Psoas muscle (tissue), 8 donors: ENCODE measurements around the gene CSRNP2. TPM values are rescaled to one million over a fixed set of nuclear protein-coding genes. Genes with fewer than 3 reads are reported as not detected.
A peak's percentile ranks its signal among the peaks of the same experiment; 100 is the strongest.

ENCODE experiments used
- ATAC-seq, 4 donors: fragments of 200-7000 bp; cut with Tn5 transposase; one replicate each; pipeline ENCODE4 v1.9.1; 2020; ENCODE audit warnings: moderate library complexity in 3 of 4, mild to moderate bottlenecking in 2 of 4
- DNase-seq, 2 donors: peaks; one replicate each; pipeline ENCODE4 v3.0.0-alpha.2; 2020
- H3K27ac ChIP-seq: fragments of 200-600 bp; one replicate; pipeline ENCODE4 v1.8.0; 2022
- H3K27me3 ChIP-seq, 3 donors: fragments of 200-600 bp in 1 of 3; one replicate each; pipeline versions ENCODE4 v1.6.1 to v1.8.0; 2013 to 2022; ENCODE audit warnings: low read length in 2 of 3, mild to moderate bottlenecking in 2 of 3, moderate library complexity in 1 of 3; ENCODE audit not compliant: insufficient read depth in 3 of 3
- H3K36me3 ChIP-seq, 2 donors: fragments of 200-600 bp in 1 of 2; one replicate each; pipeline versions ENCODE4 v1.6.1 to v1.8.0; 2013 to 2022; ENCODE audit warnings: low read depth in 1 of 2, mild to moderate bottlenecking in 1 of 2, moderate library complexity in 1 of 2; ENCODE audit not compliant: insufficient read depth in 1 of 2
- H3K4me1 ChIP-seq: fragments of 200-600 bp; one replicate; pipeline ENCODE4 v1.8.0; 2022
- H3K4me3 ChIP-seq: fragments of 200-600 bp; one replicate; pipeline ENCODE4 v1.8.0; 2022; ENCODE audit warnings: mild to moderate bottlenecking
- H3K9me3 ChIP-seq: fragments of 200-600 bp; one replicate; pipeline ENCODE4 v1.8.0; 2022
- CTCF ChIP-seq: fragments of 200-600 bp; IDR thresholded peaks from one replicate; pipeline ENCODE4 v1.8.0; 2022; ENCODE audit warnings: antibody characterized with exemption
- WGBS, 3 donors: extraction: QIAGEN DNeasy Blood & Tissue Kit; methylation state at CpG; one replicate each; pipeline versions ENCODE4 v1.1.6 to v1.1.7; 2013; 5-methylcytosine and 5-hydroxymethylcytosine counted together
- intact Hi-C, 2 donors: fragments of 100-400 bp; cut with DNase I; formaldehyde crosslinking; loops; one replicate each; pipeline versions ENCODE4 v1.11.0 to v1.14.2; 2022
- polyA plus RNA-seq, 3 donors: library from polyadenylated mRNA; stranded (reverse); fragments of 200-250 nt; gene quantifications; one replicate each; pipeline ENCODE4 v1.2.3, GENCODE V29; 2013
- total RNA-seq, 4 donors: library from RNA; stranded (reverse); fragmentation: NEBNext Ultra II Directional in 2 of 4; extraction: Animal tissue kit (Norgen Biotek cat#: 25700) in 2 of 4; gene quantifications; one replicate each; pipeline versions ENCODE4 v1.2.1 to v1.2.4, GENCODE V29; 2021 to 2023
- donor health status: healthy with polysubstance abuse.
- donor health status: DM: no; HTN: no; CAD: no; lungs with moderate emphysema.
- donor health status: Bipolar disorder and iron deficiency.
- donor health status: healthy.
- donor health status: DM: yes; HTN: yes; CAD: no.
- donor health status: DM: no; HTN: no; CAD: no.
- donor health status: DM: no; HTN: no; CAD: no.
- donor health status: DM: yes; HTN: yes; CAD: no.

Gene CSRNP2
- total and polyA plus RNA-seq, 7 donors: 9.2 to 50.5 (median 17.9) TPM

- Histone ChIP-seq H3K36me3 (peaks cover 0 to 50% of the 10 kb centered on the region in 2 donors), H3K27ac (no peak overlapping the region), H3K9me3 (no peaks in the 10 kb centered on the region), H3K4me3 (no peak overlapping the region), H3K4me1 (no peaks in the 10 kb centered on the region), H3K27me3 (no peaks in the 10 kb centered on the region)
- no peak for DNase-seq
- no peak for ATAC-seq
- TF ChIP-seq CTCF: no peak
- intact Hi-C loops: no loop called here
- WGBS, 3 donors: 90 to 98% (median 97%) methylated on average over 10 of the region's 10 CpGs
Measured at GRCh38 chr12:51090705-51091229, 7.4 kb upstream of the CSRNP2 start.

- Histone ChIP-seq H3K9me3 (no peaks in the 10 kb centered on the region), H3K4me3 (no peak overlapping the region), H3K27me3 (no peaks in the 10 kb centered on the region), H3K27ac (no peak overlapping the region), H3K4me1 (no peaks in the 10 kb centered on the region), H3K36me3 (peaks cover 0 to 23% of the 10 kb centered on the region in 2 donors)
- no peak for TF ChIP-seq CTCF
- ATAC-seq (no peak), DNase-seq (no peak)
- 95 to 99% (median 96%) methylated on average over 3 of the region's 3 CpGs for WGBS, 3 donors
- intact Hi-C loops: no loop called here
Measured at GRCh38 chr12:51087818-51088217, 4.4 kb upstream of the CSRNP2 start.

GRCh38 chr12:51086933-51087332 is 3.5 kb upstream of the CSRNP2 start:
- H3K27me3 ChIP-seq: no peaks in the 10 kb centered on the region
- TF ChIP-seq CTCF: no peak
- ATAC-seq (peak in 1 of 4 donors; percentile 50), DNase-seq (no peak)
- no peaks in the 10 kb centered on the region for H3K9me3 ChIP-seq
- no peak overlapping the region for H3K4me3 ChIP-seq
- 46 to 68% (median 49%) methylated on average over 10 of the region's 10 CpGs for WGBS, 3 donors
- intact Hi-C loops: no loop called here
- peaks cover 0 to 22% of the 10 kb centered on the region in 2 donors for H3K36me3 ChIP-seq
- peaks cover 3% of the 10 kb centered on the region for H3K4me1 ChIP-seq
- H3K27ac ChIP-seq: no peak overlapping the region

- Histone ChIP-seq H3K27me3 (no peaks in the 10 kb centered on the region), H3K27ac (no peak overlapping the region), H3K9me3 (no peaks in the 10 kb centered on the region), H3K4me3 (no peak overlapping the region), H3K4me1 (peaks cover 6% of the 10 kb centered on the region), H3K36me3 (peaks cover 0 to 17% of the 10 kb centered on the region in 2 donors)
- 80 to 85% (median 83%) methylated on average over 3 of the region's 3 CpGs for WGBS, 3 donors
- ATAC-seq: no peak
- DNase-seq: no peak
- no peak for TF ChIP-seq CTCF
- intact Hi-C loops: no loop called here
Measured at GRCh38 chr12:51085757-51086156, 2.4 kb upstream of the CSRNP2 start.
